LNCAP (cell line): ENCODE data around the gene VWA5B1.

Experiments
- CTCF ChIP-seq: fragments of 450-650 bp; IDR thresholded peaks from 2 replicates; pipeline ENCODE4 v1.5.1; 2017; ENCODE audit warnings: mild to moderate bottlenecking

VWA5B1 gene

GRCh38 chr1:20311289-20311688, 20.6 kb downstream of the VWA5B1 start:
- no peak for TF ChIP-seq CTCF

- TF ChIP-seq CTCF, result no peak
Observed at GRCh38 chr1:20312310-20312709, 21.6 kb downstream of the VWA5B1 start.

- no peak for TF ChIP-seq CTCF
Observed at GRCh38 chr1:20312818-20313217, 22.1 kb downstream of the VWA5B1 start.

- TF ChIP-seq CTCF, result no peak
Observed at GRCh38 chr1:20317471-20317870, 26.8 kb downstream of the VWA5B1 start.

- TF ChIP-seq CTCF, result no peak
Observed at GRCh38 chr1:20318521-20318920, 27.8 kb downstream of the VWA5B1 start.

- no peak for TF ChIP-seq CTCF
Observed at GRCh38 chr1:20318971-20319370, 28.3 kb downstream of the VWA5B1 start.

GRCh38 chr1:20319456-20320220, 29.0 kb downstream of the VWA5B1 start:
- TF ChIP-seq CTCF, result no peak

- TF ChIP-seq CTCF, result no peak
Observed at GRCh38 chr1:20320704-20321103, 30.0 kb downstream of the VWA5B1 start.
